ENCODE results near the gene CACNG7. TPM values are rescaled to one million over a fixed set of nuclear protein-coding genes. Genes with fewer than 3 reads are reported as not detected.

Gene CACNG7
- total and polyA plus RNA-seq, 10 of the 15 experiments (the other 5 are each of a cell fraction or from before 2014, with no cell fraction given) = not detected

- Histone ChIP-seq H3K79me2 (ENCODE audit: control insufficient read depth, insufficient read depth, low read length) (no peaks in the 10 kb centered on the region), H3K9me3 (replicated peaks; ENCODE audit: control insufficient read depth, insufficient read depth, low read length) (no peaks in the 10 kb centered on the region; the same call in 2 of the 3 replicates), H3K27ac (ENCODE audit: control insufficient read depth, insufficient read depth) (no peak overlapping the region), H3K4me2 (ENCODE audit: control insufficient read depth, insufficient read depth) (no peak overlapping the region), H3K4me3 (no peak overlapping the region; the same call in 1 of the 2 replicates), H2AFZ (ENCODE audit: control insufficient read depth, low read depth, low read length) (no peak overlapping the region), H3K36me3 (ENCODE audit: control insufficient read depth in 2 of 2, insufficient read depth in 2 of 2, low read length in 1 of 2) (no peaks in the 10 kb centered on the region), H3K9ac (ENCODE audit: control insufficient read depth, insufficient read depth, low read length) (no peak overlapping the region), H4K20me1 (ENCODE audit: control insufficient read depth, insufficient read depth) (no peaks in the 10 kb centered on the region), H3K27me3 (replicated peaks in 1 of 2; ENCODE audit: control insufficient read depth in 2 of 2, insufficient read depth in 2 of 2, low read length in 1 of 2) (no peaks in the 10 kb centered on the region), H3K4me1 (ENCODE audit: control insufficient read depth, insufficient read depth, low read length) (no peaks in the 10 kb centered on the region)
- ChIA-PET POLR2A (no interaction called here), SMC1A (ENCODE audit: uncharacterized antibody, unreplicated experiment) (no interaction called here), CTCF (no interaction called here), RAD21 (ENCODE audit: unreplicated experiment) (no interaction called here)
- ATAC-seq (no peak), DNase-seq (ENCODE audit: low read depth, low spot score) (no peak), FAIRE-seq (no peak)
- intact Hi-C loops (cut with micrococcal nuclease; ENCODE audit: unreplicated experiment) (no loop called here), in situ Hi-C loops (cut with MboI) (no loop called here)
- TF ChIP-seq CTCF (IDR thresholded peaks at IDR 0.05 in 2 of 3, conservative IDR thresholded peaks at IDR 0.05 in 1 of 3; ENCODE audit: control insufficient read depth in 2 of 3, extremely low read depth in 1 of 3, insufficient read depth in 1 of 3, low read depth in 3 of 3, low read length in 3 of 3) (no peak), ASH2L (IDR thresholded peaks at IDR 0.05; ENCODE audit: borderline replicate concordance, low read depth) (no peak), BCL11A (IDR thresholded peaks at IDR 0.05; ENCODE audit: low read depth, low read length) (no peak), CEBPZ (IDR thresholded peaks at IDR 0.05; ENCODE audit: low read depth, low read length) (no peak), MTA3 (IDR thresholded peaks at IDR 0.05; ENCODE audit: borderline replicate concordance, low read length) (no peak), ZBTB11 (CRISPR knock-in tag; IDR thresholded peaks at IDR 0.05) (no peak), CHD4 (IDR thresholded peaks at IDR 0.05) (no peak)
- WGBS (ENCODE audit: insufficient coverage, insufficient replicate concordance, low lambda C conversion rate, missing lambda C conversion rate) = 2% methylated on average over 31 of the region's 37 CpGs
- no TSS peak for BruUV-seq (replicated peaks)
Measured at GRCh38 chr19:53868091-53868891, 40.8 kb upstream of the CACNG7 start.

Data from GM12878 (cell line).